ENCODE measurements around the gene DCTN4. TPM values are rescaled to one million over a fixed set of nuclear protein-coding genes. Genes with fewer than 3 reads are reported as not detected.
"Not testable (repeated sequence)": the region's sequence is repeated elsewhere in the genome, so short reads cannot be mapped to it uniquely, and the experiment has no call there.

DCTN4 gene
- total RNA-seq, 1 donor from 2014 or later: 61.8 TPM

GRCh38 chr5:150778517-150779396 lies 19.9 kb upstream of the DCTN4 start, which contains the start of gene SMIM3:
Gene SMIM3, plus strand, starts transcription at chr5:150778757. Its CDS starts 16,684 bp downstream, at chr5:150795441.
- DNase-seq (ENCODE audit: low read depth): peak; percentile 49

GRCh38 chr5:150778088-150778516 lies 19.3 kb upstream of the DCTN4 start:
- DNase-seq (ENCODE audit: low read depth): no peak

GRCh38 chr5:150777685-150778084 lies 18.9 kb upstream of the DCTN4 start:
- DNase-seq (ENCODE audit: low read depth): no peak

- DNase-seq (ENCODE audit: low read depth): peak; percentile 95
Observed at GRCh38 chr5:150774145-150774544, 15.3 kb upstream of the DCTN4 start.

GRCh38 chr5:150771034-150771795 lies 12.4 kb upstream of the DCTN4 start:
- no peak for DNase-seq (ENCODE audit: low read depth)

GRCh38 chr5:150766251-150766650 lies 7.4 kb upstream of the DCTN4 start:
- DNase-seq (ENCODE audit: low read depth): no peak

GRCh38 chr5:150765799-150766169 lies 7.0 kb upstream of the DCTN4 start:
- DNase-seq (ENCODE audit: low read depth): no peak

GRCh38 chr5:150765011-150765798 lies 6.4 kb upstream of the DCTN4 start:
- no peak for DNase-seq (ENCODE audit: low read depth)

GRCh38 chr5:150764530-150764929 lies 5.7 kb upstream of the DCTN4 start:
- DNase-seq (ENCODE audit: low read depth): no peak

GRCh38 chr5:150763023-150763769 lies 4.4 kb upstream of the DCTN4 start:
- peak; percentile 98 for DNase-seq (ENCODE audit: low read depth)

GRCh38 chr5:150762211-150762610 lies 3.4 kb upstream of the DCTN4 start:
- no peak for DNase-seq (ENCODE audit: low read depth)

GRCh38 chr5:150759334-150759583 lies 442 bp upstream of the DCTN4 start:
- no peak for DNase-seq (ENCODE audit: low read depth)

- DNase-seq (ENCODE audit: low read depth): no peak
Observed at GRCh38 chr5:150758203-150758530, 650 bp downstream of the DCTN4 start.

- DNase-seq (ENCODE audit: low read depth): no peak
Observed at GRCh38 chr5:150757087-150757649, 1.6 kb downstream of the DCTN4 start.

- DNase-seq (ENCODE audit: low read depth): no peak
Observed at GRCh38 chr5:150753863-150754262, 5.0 kb downstream of the DCTN4 start.

- DNase-seq (ENCODE audit: low read depth): no peak
Observed at GRCh38 chr5:150753463-150753862, 5.4 kb downstream of the DCTN4 start.

GRCh38 chr5:150751096-150751891 lies 7.5 kb downstream of the DCTN4 start:
- no peak for DNase-seq (ENCODE audit: low read depth)

- no peak for DNase-seq (ENCODE audit: low read depth)
Observed at GRCh38 chr5:150750469-150750868, 8.3 kb downstream of the DCTN4 start.

GRCh38 chr5:150743142-150743488 lies 15.7 kb downstream of the DCTN4 start:
- DNase-seq (ENCODE audit: low read depth): not testable (repeated sequence)

GRCh38 chr5:150742455-150743141 lies 16.2 kb downstream of the DCTN4 start:
- DNase-seq (ENCODE audit: low read depth): not testable (repeated sequence)
